Endothelial cell (in vitro differentiated cells): ENCODE results near the gene GJB6. TPM values are rescaled to one million over a fixed set of nuclear protein-coding genes. Genes with fewer than 3 reads are reported as not detected.

Experiments used
- DNase-seq: peaks from one replicate; pipeline ENCODE4 v3.0.0; 2021; ENCODE audit warnings: low spot score
- H3K27ac Mint-ChIP-seq: one replicate; pipeline ENCODE4 v1.8.0; 2021; ENCODE audit warnings: mixed read lengths, inconsistent platforms; ENCODE audit not compliant: unreplicated experiment
- H3K27me3 Mint-ChIP-seq: one replicate; pipeline ENCODE4 v1.8.0; 2021; ENCODE audit warnings: mild to moderate bottlenecking, moderate library complexity, mixed read lengths, inconsistent platforms; ENCODE audit not compliant: unreplicated experiment
- H3K36me3 Mint-ChIP-seq: one replicate; pipeline ENCODE4 v1.8.0; 2021; ENCODE audit warnings: mild to moderate bottlenecking, low read depth, mixed read lengths, inconsistent platforms; ENCODE audit not compliant: unreplicated experiment
- H3K4me1 Mint-ChIP-seq: one replicate; pipeline ENCODE4 v1.8.0; 2021; ENCODE audit warnings: mild to moderate bottlenecking, mixed read lengths, inconsistent platforms; ENCODE audit not compliant: unreplicated experiment
- H3K4me3 Mint-ChIP-seq: one replicate; pipeline ENCODE4 v1.8.0; 2021; ENCODE audit warnings: mild to moderate bottlenecking, mixed read lengths, inconsistent platforms; ENCODE audit not compliant: unreplicated experiment
- H3K9me3 Mint-ChIP-seq: one replicate; pipeline ENCODE4 v1.8.0; 2021; ENCODE audit warnings: mixed read lengths, inconsistent platforms; ENCODE audit not compliant: unreplicated experiment
- total RNA-seq: library from RNA; stranded (reverse); fragmentation: NEBNext Ultra II Directional; extraction: Animal tissue kit (Norgen Biotek cat#: 25700); gene quantifications from one replicate; pipeline ENCODE4 v1.2.1, GENCODE V29; 2021; ENCODE audit not compliant: unreplicated experiment
- TF ChIP-seq, protein P1 (sequence below): fragments of 200-600 bp; sonication (generic); IDR thresholded peaks from one replicate; pipeline ENCODE4 v1.5.0; 2021; ENCODE audit warnings: antibody characterized with exemption; ENCODE audit not compliant: unreplicated experiment

GJB6 gene
- total RNA-seq, 1 donor from 2014 or later = 0.23 TPM

DNA sequence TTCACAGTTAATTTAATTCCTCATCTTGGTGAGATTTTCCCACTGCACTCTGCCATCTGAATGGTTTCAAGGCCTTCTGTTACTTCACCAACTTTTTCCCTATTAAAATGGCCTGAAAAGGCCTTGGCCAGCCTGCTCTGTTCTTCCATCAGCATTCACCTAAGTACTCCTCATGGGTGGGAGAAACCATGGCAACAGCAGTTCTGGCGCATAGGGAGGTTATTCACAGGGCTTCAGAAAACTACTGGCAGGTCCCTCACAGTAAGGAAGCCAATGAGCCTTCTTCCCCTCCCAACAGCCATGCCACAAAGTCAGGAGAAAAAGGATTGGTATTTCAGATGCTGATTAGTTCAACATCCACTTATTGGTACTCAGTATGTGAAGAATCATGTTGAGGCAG, 22.2 kb downstream of the GJB6 start:
- Mint-ChIP-seq H3K4me3 (no peak overlapping the region), H3K36me3 (no peaks in the 10 kb centered on the region), H3K27me3 (no peaks in the 10 kb centered on the region), H3K4me1 (no peaks in the 10 kb centered on the region), H3K9me3 (no peaks in the 10 kb centered on the region), H3K27ac (no peak overlapping the region)
- TF ChIP-seq, protein P1, sequence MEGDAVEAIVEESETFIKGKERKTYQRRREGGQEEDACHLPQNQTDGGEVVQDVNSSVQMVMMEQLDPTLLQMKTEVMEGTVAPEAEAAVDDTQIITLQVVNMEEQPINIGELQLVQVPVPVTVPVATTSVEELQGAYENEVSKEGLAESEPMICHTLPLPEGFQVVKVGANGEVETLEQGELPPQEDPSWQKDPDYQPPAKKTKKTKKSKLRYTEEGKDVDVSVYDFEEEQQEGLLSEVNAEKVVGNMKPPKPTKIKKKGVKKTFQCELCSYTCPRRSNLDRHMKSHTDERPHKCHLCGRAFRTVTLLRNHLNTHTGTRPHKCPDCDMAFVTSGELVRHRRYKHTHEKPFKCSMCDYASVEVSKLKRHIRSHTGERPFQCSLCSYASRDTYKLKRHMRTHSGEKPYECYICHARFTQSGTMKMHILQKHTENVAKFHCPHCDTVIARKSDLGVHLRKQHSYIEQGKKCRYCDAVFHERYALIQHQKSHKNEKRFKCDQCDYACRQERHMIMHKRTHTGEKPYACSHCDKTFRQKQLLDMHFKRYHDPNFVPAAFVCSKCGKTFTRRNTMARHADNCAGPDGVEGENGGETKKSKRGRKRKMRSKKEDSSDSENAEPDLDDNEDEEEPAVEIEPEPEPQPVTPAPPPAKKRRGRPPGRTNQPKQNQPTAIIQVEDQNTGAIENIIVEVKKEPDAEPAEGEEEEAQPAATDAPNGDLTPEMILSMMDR = no peak
- DNase-seq = no peak

DNA sequence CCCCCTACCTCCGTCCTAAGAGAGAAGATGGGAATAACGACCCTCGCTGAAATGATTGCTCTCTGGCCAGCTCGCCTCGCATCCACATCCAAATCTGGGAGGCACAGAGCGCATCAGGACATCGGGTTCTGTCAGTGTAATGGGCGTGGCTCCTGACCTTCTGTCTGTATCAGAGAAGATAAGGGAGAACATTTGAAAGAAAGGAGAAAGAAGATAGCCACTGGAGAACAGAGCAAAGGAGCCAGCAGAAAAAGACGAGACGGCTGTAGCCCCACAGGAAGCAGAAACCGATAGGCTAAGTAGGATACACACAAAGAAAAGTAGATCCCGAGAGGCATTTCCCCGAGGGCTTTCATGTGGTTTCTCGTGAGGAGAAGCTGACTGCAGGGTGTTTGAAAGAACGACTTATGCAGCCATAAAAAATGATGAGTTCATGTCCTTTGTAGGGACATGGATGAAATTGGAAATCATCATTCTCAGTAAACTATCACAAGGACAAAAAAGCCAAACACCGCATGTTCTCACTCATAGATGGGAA, 25.4 kb downstream of the GJB6 start:
- Mint-ChIP-seq H3K9me3 (no peaks in the 10 kb centered on the region), H3K36me3 (no peaks in the 10 kb centered on the region), H3K27ac (no peak overlapping the region), H3K4me1 (no peaks in the 10 kb centered on the region), H3K4me3 (no peak overlapping the region), H3K27me3 (no peaks in the 10 kb centered on the region)
- TF ChIP-seq, protein P1 = no peak
- DNase-seq = no peak

DNA sequence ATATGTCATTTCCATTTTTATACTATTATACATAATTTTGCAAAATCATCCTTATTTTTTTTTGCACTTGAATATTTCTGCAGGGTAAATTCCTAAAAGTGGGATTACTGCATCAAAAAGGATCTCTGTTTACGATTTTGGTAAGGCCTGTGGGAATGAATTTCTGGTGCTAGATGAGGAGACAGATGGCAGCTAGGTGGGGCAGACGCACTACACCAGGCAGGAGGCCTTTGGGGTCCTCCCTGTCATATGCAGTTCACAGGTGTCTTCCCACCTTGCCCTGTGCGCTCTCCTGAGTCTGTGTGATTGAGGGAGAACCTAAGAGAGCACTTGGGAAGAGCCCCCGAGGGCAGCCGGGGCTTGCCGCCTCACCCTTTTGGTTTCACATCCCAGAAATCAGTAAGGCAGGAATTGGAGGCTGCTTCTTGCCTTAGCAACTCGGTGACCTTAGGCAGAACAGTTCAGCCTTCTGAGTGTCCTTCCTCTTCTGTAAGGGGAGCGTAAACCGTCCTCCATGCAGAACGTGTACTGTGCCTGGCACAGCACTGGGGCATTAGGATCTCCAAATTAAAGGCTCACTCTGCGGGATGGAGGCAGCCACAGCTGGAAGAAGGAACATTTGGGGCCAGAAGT, 25.9 kb downstream of the GJB6 start:
- Mint-ChIP-seq H3K36me3 (no peaks in the 10 kb centered on the region), H3K4me1 (no peaks in the 10 kb centered on the region), H3K27ac (no peak overlapping the region), H3K4me3 (no peak overlapping the region), H3K9me3 (no peaks in the 10 kb centered on the region), H3K27me3 (no peaks in the 10 kb centered on the region)
- TF ChIP-seq, protein P1 = no peak
- DNase-seq = no peak

DNA sequence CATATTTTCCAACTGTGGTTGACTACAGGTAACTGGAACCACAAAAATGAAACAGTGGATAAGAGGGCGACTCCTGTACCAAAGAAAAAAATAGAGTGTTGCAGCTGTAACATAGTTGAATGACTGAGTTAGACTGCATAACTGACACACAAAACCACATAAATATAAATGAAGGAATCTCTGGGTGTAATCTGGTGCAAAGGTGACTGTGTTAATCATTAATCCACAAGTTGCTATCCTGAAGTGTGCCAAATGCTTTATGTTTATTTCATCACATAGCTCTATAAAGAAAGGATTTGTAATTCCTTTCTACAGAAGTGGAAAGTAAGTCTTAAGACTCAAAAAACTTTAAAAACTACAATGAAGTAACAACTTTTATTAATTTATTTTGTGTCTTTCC, 33.3 kb downstream of the GJB6 start:
- TF ChIP-seq, protein P1 = no peak
- H3K9me3 Mint-ChIP-seq = no peaks in the 10 kb centered on the region
- no peak for DNase-seq
- H3K36me3 Mint-ChIP-seq = no peaks in the 10 kb centered on the region
- no peak overlapping the region for H3K27ac Mint-ChIP-seq
- peaks cover 11% of the 10 kb centered on the region for H3K27me3 Mint-ChIP-seq
- peaks cover 2% of the 10 kb centered on the region for H3K4me1 Mint-ChIP-seq
- no peak overlapping the region for H3K4me3 Mint-ChIP-seq

DNA sequence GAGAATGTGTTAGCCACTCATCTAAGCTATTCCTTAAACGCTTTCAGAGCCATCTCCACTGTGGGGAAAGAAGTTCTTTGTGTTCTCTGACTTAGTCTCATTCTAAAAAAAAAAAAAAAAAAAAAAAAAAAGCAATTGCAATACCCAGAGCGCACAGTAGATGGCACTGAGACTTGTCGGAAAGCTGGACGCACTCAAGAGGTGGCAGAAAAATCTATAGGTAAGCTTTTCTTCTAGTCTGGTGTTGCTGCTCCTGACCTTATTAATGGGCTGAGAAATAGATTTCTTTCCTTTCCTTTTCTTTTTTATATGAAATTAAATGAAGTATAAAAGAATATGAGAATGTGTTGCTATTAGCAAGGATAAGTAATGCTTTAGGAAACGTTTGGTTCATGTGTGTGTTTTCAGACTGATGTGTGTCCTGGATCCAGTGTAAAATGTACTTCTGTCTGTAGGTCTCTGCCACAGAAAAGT, 34.7 kb downstream of the GJB6 start:
- no peak for DNase-seq
- peaks cover 2% of the 10 kb centered on the region for H3K4me1 Mint-ChIP-seq
- H3K27ac Mint-ChIP-seq = no peak overlapping the region
- H3K36me3 Mint-ChIP-seq = no peaks in the 10 kb centered on the region
- TF ChIP-seq, protein P1 = peak; percentile 89
- H3K27me3 Mint-ChIP-seq = peaks cover 11% of the 10 kb centered on the region
- no peaks in the 10 kb centered on the region for H3K9me3 Mint-ChIP-seq
- H3K4me3 Mint-ChIP-seq = no peak overlapping the region
